K562 (cell line): ENCODE measurements around the gene SLC44A5. TPM values are rescaled to one million over a fixed set of nuclear protein-coding genes. Genes with fewer than 3 reads are reported as not detected.

ENCODE experiments used
- ATAC-seq: fragments of 200-7000 bp; cut with Tn5 transposase; 3 replicates; pipeline ENCODE4 v1.9.1; 2020; ENCODE audit warnings: moderate library complexity
- BruUV-seq: library from RNA; stranded (reverse); fragments of 400-500 nt; replicated peaks from 2 replicates; lab custom pipeline; 2021; lab: Mats Ljungman, UMichigan
- CTCF ChIA-PET: fragments of 300-600 bp; formaldehyde crosslinking; extraction: SDS; loops from one replicate; lab custom pipeline; 2021; ENCODE audit warnings: low intra/inter-chr PET ratio; lab: Yijun Ruan, JAX
- POLR2A ChIA-PET: fragments of 300-600, 350-650 bp; sonication (Branson Sonifier 250); formaldehyde crosslinking; extraction: SDS; loops from one replicate; lab custom pipeline; 2021; ENCODE audit warnings: antibody characterized with exemption, inconsistent platforms; lab: Yijun Ruan, JAX
- DNase-seq, 4 experiments: peaks; one replicate each; pipeline versions ENCODE4 v3.0.0 to v3.0.0-alpha.2; 2011 to 2018; ENCODE audit warnings: low spot score in 3 of 4, mixed read lengths in 3 of 4; ENCODE audit errors: extremely low read depth in 1 of 4
- FAIRE-seq: peaks from 2 replicates; lab custom pipeline; 2011; peaks lifted over from hg19 to GRCh38; lab: Jason Lieb, UNC
- H2AFZ ChIP-seq: 2 replicates; pipeline ENCODE4 v1.6.0; 2011; ENCODE audit warnings: low read depth, low read length, control low read depth, inconsistent platforms
- H3K27ac ChIP-seq: fragments of 200-600 bp; 3 replicates; pipeline ENCODE4 v1.8.0; 2011; ENCODE audit warnings: low read depth, mild to moderate bottlenecking, control low read depth, inconsistent platforms, low read length, moderate library complexity, mixed read lengths; ENCODE audit errors: extremely low read depth
- H3K27me3 ChIP-seq, 2 experiments: fragments of 300-600 bp in 1 of 2; 2 replicates in 1 of 2; 3 replicates in 1 of 2; pipeline versions ENCODE4 v1.6.0 to v1.8.0; 2011; ENCODE audit warnings: inconsistent platforms in 2 of 2, low read length in 2 of 2, mild to moderate bottlenecking in 1 of 2, mixed read lengths in 1 of 2, moderate library complexity in 1 of 2; ENCODE audit not compliant: control insufficient read depth in 2 of 2, insufficient read depth in 2 of 2
- H3K36me3 ChIP-seq: fragments of 300-600 bp; 3 replicates; pipeline ENCODE4 v1.8.0; 2011; ENCODE audit warnings: mild to moderate bottlenecking, low read length, inconsistent platforms; ENCODE audit not compliant: control insufficient read depth, insufficient read depth
- H3K4me1 ChIP-seq, 2 experiments: fragments of 200-600 bp in 1 of 2; replicated peaks in 1 of 2; 2 replicates in 1 of 2; 3 replicates in 1 of 2; pipeline versions ENCODE4 v1.5.1 to v1.8.0; 2011; ENCODE audit warnings: inconsistent platforms in 2 of 2, low read length in 2 of 2, mild to moderate bottlenecking in 1 of 2, mixed read lengths in 1 of 2, moderate library complexity in 1 of 2; ENCODE audit not compliant: control insufficient read depth in 2 of 2, insufficient read depth in 2 of 2
- H3K4me2 ChIP-seq: 2 replicates; pipeline ENCODE4 v1.6.1; 2011; ENCODE audit warnings: low read length, control low read depth, inconsistent platforms, mixed read lengths; ENCODE audit not compliant: insufficient read depth
- H3K4me3 ChIP-seq: fragments of 200-600 bp; sonication (generic), shearing (Covaris generic); 2 replicates; pipeline ENCODE4 v1.5.1; 2016; ENCODE audit warnings: control low read depth, inconsistent platforms
- H3K79me2 ChIP-seq: fragments of 200-600 bp; 3 replicates; pipeline ENCODE4 v1.8.0; 2011; ENCODE audit warnings: low read length, inconsistent platforms; ENCODE audit not compliant: control insufficient read depth, insufficient read depth
- H3K9ac ChIP-seq, 2 experiments: 2 replicates each; pipeline versions ENCODE4 v1.6.0 to v1.6.1; 2011; ENCODE audit warnings: low read depth in 2 of 2, low read length in 2 of 2, control low read depth in 1 of 2, inconsistent platforms in 1 of 2, mild to moderate bottlenecking in 1 of 2, mixed read lengths in 1 of 2; ENCODE audit not compliant: insufficient read depth in 1 of 2
- H3K9me1 ChIP-seq: one replicate; pipeline ENCODE4 v1.6.0; 2011; ENCODE audit warnings: inconsistent platforms, mild to moderate bottlenecking, low read length, moderate library complexity; ENCODE audit not compliant: control insufficient read depth, insufficient read depth
- H3K9me3 ChIP-seq: replicated peaks from 2 replicates; pipeline ENCODE4 v1.5.1; 2011; ENCODE audit warnings: low read depth, low read length, inconsistent platforms; ENCODE audit not compliant: control insufficient read depth, insufficient read depth
- H4K20me1 ChIP-seq: replicated peaks from 2 replicates; pipeline ENCODE4 v1.6.1; 2011; ENCODE audit warnings: low read length, inconsistent platforms, mixed read lengths; ENCODE audit not compliant: control insufficient read depth, insufficient read depth
- BRD4 ChIP-seq: fragments of 200-600 bp; sonication (generic); IDR thresholded peaks from 2 replicates; pipeline ENCODE4 v1.6.1; 2017; ENCODE audit warnings: inconsistent platforms
- ETS2 ChIP-seq: IDR thresholded peaks from 2 replicates; pipeline ENCODE4 v1.6.1; 2016; ENCODE audit warnings: borderline replicate concordance, missing genetic modification characterization, mild to moderate bottlenecking, moderate library complexity, missing compliant biosample characterization; ENCODE audit not compliant: poor library complexity, severe bottlenecking
- LCOR ChIP-seq: sonication (generic); formaldehyde crosslinking; IDR thresholded peaks from 2 replicates; pipeline ENCODE4 v1.8.0; 2022; ENCODE audit warnings: mild to moderate bottlenecking, missing genetic modification reagents
- MCM2 ChIP-seq: fragments of 450-650 bp; IDR thresholded peaks from 2 replicates; pipeline ENCODE4 v1.6.1; 2017; ENCODE audit warnings: low read depth, mild to moderate bottlenecking
- SOX6 ChIP-seq: fragments of 450-650 bp; IDR thresholded peaks from 2 replicates; pipeline ENCODE4 v1.6.1; 2014; ENCODE audit warnings: mild to moderate bottlenecking
- TAF15 ChIP-seq: fragments of 200-400 bp; formaldehyde crosslinking; IDR thresholded peaks from 2 replicates; pipeline ENCODE4 v1.6.1; 2017; ENCODE audit warnings: mild to moderate bottlenecking, low read depth, low read length, moderate library complexity
- ZNF253 ChIP-seq: fragments of 250-450 bp; sonication (Bioruptor Pico); conservative IDR thresholded peaks from 2 replicates; pipeline ENCODE4 v1.6.1; 2021; ENCODE audit warnings: mild to moderate bottlenecking
- WGBS: fragments of 100-300 bp; shearing (Covaris generic); methylation state at CpG from one replicate; pipeline ENCODE4 v1.1.6; 2016; ENCODE audit warnings: low coverage, mixed read lengths; ENCODE audit not compliant: insufficient coverage; ENCODE audit errors: missing lambda C conversion rate; 5-methylcytosine and 5-hydroxymethylcytosine counted together
- in situ Hi-C: fragments of 300-500 bp; cut with MboI; formaldehyde crosslinking; loops from 4 replicates; pipeline ENCODE4 v1.15.0; 2018; ENCODE audit warnings: inconsistent platforms, mixed read lengths
- intact Hi-C: fragments of 100-400 bp; cut with micrococcal nuclease; formaldehyde crosslinking; loops from 2 replicates; pipeline ENCODE4 v1.14.2; 2022
- polyA plus RNA-seq, 8 experiments: library from polyadenylated mRNA; depleted of rRNA in 4 of 8; stranded (reverse) in 5 of 8; unstranded in 3 of 8; fragments of >200 nt; fragmentation: Nextera tagmentation in 2 of 8; fragmentation: Illumina TruSeq in 1 of 8; extraction: Ambion mirVana in 2 of 8; extraction: Trizol in 1 of 8; gene quantifications; 2 replicates each; pipeline versions ENCODE4 v1.2.1 to v1.2.3, GENCODE V29; 2011 to 2014; ENCODE audit warnings: inconsistent platforms in 1 of 8, missing spikeins in 1 of 8
- total RNA-seq, 7 experiments: library from RNA; depleted of rRNA in 6 of 7; stranded (reverse); fragments of >200 nt in 6 of 7; fragmentation: Illumina TruSeq in 2 of 7; extraction: Trizol in 2 of 7; gene quantifications; 2 replicates each; pipeline versions ENCODE4 v1.2.1 to v1.2.3, GENCODE V29; 2011 to 2021; ENCODE audit warnings: low replicate concordance in 1 of 7
- TF ChIP-seq, protein P1 (sequence below), 2 experiments: fragments of 450-650 bp; IDR thresholded peaks; 2 replicates each; pipeline ENCODE4 v1.6.1; 2016; ENCODE audit warnings: mild to moderate bottlenecking in 2 of 2, borderline replicate concordance in 1 of 2, low read depth in 1 of 2, moderate library complexity in 1 of 2

Gene SLC44A5
- total and polyA plus RNA-seq, 9 of the 15 experiments (the other 6 are each of a cell fraction or from before 2014, with no cell fraction given) = 1.2 to 10.1 (median 3.2) TPM

DNA sequence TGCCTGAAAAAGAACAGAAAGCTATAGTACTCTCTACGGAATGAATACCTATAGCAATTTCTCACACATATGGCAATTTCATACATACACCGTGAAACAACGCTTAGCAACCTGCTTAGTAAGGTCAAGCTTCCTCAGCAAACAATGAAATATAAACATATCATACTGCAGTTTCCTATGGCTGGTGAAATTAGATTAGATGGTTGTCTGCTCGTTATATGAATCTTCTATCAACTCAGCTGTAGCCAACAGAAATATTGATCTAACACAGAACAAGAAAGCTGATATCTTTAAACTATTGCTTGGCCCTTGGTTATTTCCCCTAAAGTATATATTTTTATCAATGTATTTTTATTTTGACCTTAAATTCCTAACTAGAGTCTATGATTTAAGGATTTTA, 187.8 kb downstream of the SLC44A5 start:
- TF ChIP-seq BRD4 (no peak), TAF15 (no peak), SOX6 (no peak)
- Histone ChIP-seq H4K20me1 (no peaks in the 10 kb centered on the region), H2AFZ (peak overlapping the region; percentile 61), H3K9me3 (no peaks in the 10 kb centered on the region), H3K79me2 (no peaks in the 10 kb centered on the region), H3K36me3 (no peaks in the 10 kb centered on the region), H3K27me3 (no peaks in the 10 kb centered on the region), H3K4me1 (peaks cover 0 to 21% of the 10 kb centered on the region in 2 experiments; a peak in 3 of 5 replicates), H3K4me2 (peak overlapping the region; percentile 62), H3K9me1 (no peaks in the 10 kb centered on the region), H3K27ac (peak overlapping the region; percentile 25; the same call in 1 of the 3 replicates), H3K4me3 (no peak overlapping the region), H3K9ac (no peak overlapping the region)
- DNase-seq (no peak), ATAC-seq (peak; percentile 27), FAIRE-seq (no peak)
- intact Hi-C loops = loop anchor here (5.0 kb wide), 1 partner anchor 156 kb away; no protein-coding TSS in a partner anchor
- CTCF ChIA-PET = no interaction called here
- WGBS = 9% methylated on average over 4 of the region's 4 CpGs
- POLR2A ChIA-PET = interaction anchor here (0.5 to 1.8 kb wide), 3 partner anchors 9 to 27 kb away, joined by 3 to 7 read pairs (median 3); no protein-coding TSS in a partner anchor
- BruUV-seq = no TSS peak
- in situ Hi-C loops = no loop called here

DNA sequence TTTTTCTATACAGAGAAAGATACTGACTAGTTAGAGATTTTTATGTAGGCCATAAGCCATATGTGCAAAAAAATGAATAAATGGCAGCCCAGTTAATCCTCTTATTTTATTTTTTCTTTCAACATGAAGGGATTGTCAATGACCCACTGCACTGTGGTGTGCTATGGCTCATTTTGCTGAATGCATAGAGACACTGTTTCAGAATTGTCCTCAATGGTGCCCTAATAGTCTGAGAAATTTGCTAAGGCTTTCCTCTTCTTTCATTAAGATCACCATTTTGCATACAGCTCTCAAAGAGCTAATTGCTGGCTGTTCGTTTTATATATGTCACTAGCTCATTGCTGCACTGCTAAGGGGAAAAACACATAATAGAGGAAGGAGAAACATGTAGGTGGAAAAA, 189.5 kb downstream of the SLC44A5 start:
- in situ Hi-C loops (no loop called here), intact Hi-C loops (loop anchor here (5.0 kb wide), 1 partner anchor 154 kb away; no protein-coding TSS in a partner anchor)
- no peaks in the 10 kb centered on the region for H3K79me2 ChIP-seq
- ATAC-seq (no peak), DNase-seq (no peak), FAIRE-seq (no peak)
- no peak overlapping the region for H3K9ac ChIP-seq
- 48% methylated on average over 1 of the region's 1 CpG for WGBS
- CTCF ChIA-PET = no interaction called here
- no TSS peak for BruUV-seq
- no peaks in the 10 kb centered on the region for H3K9me1 ChIP-seq
- no peaks in the 10 kb centered on the region for H4K20me1 ChIP-seq
- H3K4me2 ChIP-seq = no peak overlapping the region
- no peak overlapping the region for H2AFZ ChIP-seq
- H3K36me3 ChIP-seq = no peaks in the 10 kb centered on the region
- POLR2A ChIA-PET = no interaction called here
- H3K27ac ChIP-seq = no peak overlapping the region
- 0 out of 2 replicates have a peak, but pooled peaks cover 2% of the 10 kb centered on the region for H3K9me3 ChIP-seq
- H3K27me3 ChIP-seq = no peaks in the 10 kb centered on the region
- H3K4me3 ChIP-seq = no peak overlapping the region
- peaks cover 0 to 21% of the 10 kb centered on the region in 2 experiments; a peak in 3 of 5 replicates for H3K4me1 ChIP-seq
- no peak for TF ChIP-seq LCOR (CRISPR knock-in tag)
- TF ChIP-seq ZNF253 (CRISPR knock-in tag) = no peak
- TF ChIP-seq MCM2 = no peak
- TF ChIP-seq, protein P1, sequence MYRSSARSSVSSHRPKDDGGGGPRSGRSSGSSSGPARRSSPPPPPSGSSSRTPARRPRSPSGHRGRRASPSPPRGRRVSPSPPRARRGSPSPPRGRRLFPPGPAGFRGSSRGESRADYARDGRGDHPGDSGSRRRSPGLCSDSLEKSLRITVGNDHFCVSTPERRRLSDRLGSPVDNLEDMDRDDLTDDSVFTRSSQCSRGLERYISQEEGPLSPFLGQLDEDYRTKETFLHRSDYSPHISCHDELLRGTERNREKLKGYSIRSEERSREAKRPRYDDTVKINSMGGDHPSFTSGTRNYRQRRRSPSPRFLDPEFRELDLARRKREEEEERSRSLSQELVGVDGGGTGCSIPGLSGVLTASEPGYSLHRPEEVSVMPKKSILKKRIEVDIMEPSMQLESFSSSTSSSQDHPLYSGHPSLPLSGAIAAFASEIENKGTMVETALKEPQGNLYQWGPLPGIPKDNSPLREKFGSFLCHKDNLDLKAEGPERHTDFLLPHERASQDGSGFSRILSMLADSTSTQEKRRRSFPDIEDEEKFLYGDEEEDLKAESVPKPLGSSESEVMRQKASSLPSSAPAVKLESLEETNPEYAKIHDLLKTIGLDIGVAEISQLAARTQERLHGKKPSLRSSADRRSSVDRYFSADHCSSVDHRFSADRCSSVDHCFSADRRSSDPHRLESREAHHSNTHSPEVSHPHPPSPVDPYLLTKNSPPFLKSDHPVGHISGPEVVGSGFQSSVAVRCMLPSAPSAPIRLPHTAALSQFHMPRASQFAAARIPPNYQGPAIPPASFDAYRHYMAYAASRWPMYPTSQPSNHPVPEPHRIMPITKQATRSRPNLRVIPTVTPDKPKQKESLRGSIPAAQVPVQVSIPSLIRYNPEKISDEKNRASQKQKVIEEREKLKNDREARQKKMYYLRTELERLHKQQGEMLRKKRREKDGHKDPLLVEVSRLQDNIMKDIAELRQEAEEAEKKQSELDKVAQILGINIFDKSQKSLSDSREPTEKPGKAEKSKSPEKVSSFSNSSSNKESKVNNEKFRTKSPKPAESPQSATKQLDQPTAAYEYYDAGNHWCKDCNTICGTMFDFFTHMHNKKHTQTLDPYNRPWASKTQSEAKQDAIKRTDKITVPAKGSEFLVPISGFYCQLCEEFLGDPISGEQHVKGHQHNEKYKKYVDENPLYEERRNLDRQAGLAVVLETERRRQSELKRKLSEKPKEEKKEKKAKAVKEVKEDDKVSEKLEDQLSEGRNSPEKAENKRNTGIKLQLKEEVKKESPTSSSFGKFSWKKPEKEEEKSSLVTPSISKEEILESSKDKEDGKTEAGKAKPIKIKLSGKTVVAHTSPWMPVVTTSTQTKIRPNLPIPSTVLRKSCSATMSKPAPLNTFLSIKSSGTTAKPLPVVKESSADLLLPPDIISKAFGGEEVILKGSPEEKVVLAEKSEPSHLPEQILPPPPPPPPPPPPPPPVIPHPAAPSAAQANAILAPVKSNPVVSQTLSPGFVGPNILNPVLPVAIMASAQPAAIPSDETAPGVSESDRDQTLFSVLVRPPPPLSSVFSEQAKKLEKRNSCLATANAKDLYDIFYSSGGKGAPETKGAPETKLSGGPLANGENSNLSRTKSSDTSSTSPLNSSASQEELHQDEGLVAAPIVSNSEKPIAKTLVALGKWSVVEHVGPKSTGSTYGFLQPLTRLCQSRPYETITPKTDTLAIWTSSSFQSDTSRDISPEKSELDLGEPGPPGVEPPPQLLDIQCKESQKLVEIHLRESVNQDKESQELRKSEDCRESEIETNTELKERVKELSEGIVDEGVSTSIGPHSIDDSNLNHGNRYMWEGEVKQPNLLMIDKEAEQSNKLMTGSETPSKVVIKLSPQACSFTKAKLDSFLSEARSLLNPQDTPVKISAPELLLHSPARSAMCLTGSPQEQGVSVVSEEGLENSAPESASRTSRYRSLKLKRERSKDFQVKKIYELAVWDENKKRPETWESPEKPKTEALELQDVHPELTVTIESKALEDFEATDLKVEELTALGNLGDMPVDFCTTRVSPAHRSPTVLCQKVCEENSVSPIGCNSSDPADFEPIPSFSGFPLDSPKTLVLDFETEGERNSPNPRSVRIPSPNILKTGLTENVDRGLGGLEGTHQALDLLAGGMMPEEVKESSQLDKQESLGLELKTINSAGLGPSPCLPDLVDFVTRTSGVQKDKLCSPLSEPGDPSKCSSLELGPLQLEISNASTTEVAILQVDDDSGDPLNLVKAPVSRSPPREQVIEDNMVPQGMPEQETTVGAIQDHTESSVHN (IDR thresholded peaks at IDR 0.05; ENCODE audit: borderline replicate concordance in 1 of 2, low read depth in 1 of 2) = no peak
- TF ChIP-seq ETS2 (tag) = no peak
